GM12878 (cell line): ENCODE measurements around the gene AMPD3. TPM values are rescaled to one million over a fixed set of nuclear protein-coding genes. Genes with fewer than 3 reads are reported as not detected.

Source experiments
- ATAC-seq: fragments of 200-7000 bp; cut with Tn5 transposase; 3 replicates; pipeline ENCODE4 v1.9.1; 2020; ENCODE audit warnings: mild to moderate bottlenecking, moderate library complexity
- BruUV-seq: library from RNA; stranded (reverse); fragments of 400-500 nt; replicated peaks from 2 replicates; lab custom pipeline; 2021; lab: Mats Ljungman, UMichigan
- CTCF ChIA-PET: fragments of 300-600 bp; sonication (Branson Sonifier 250); formaldehyde crosslinking; extraction: SDS; loops from one replicate; lab custom pipeline; 2021; ENCODE audit warnings: inconsistent platforms; lab: Yijun Ruan, JAX
- POLR2A ChIA-PET: fragments of 350-600 bp; formaldehyde crosslinking; extraction: SDS; loops from one replicate; lab custom pipeline; 2021; ENCODE audit warnings: inconsistent platforms; lab: Charles Lee
- RAD21 ChIA-PET: fragments of 300-600 bp; sonication (Branson Sonifier 250); formaldehyde crosslinking; loops from one replicate; lab custom pipeline; 2023; ENCODE audit warnings: antibody characterized with exemption; ENCODE audit not compliant: unreplicated experiment; lab: Charles Lee
- SMC1A ChIA-PET: fragments of 300-600 bp; sonication (Branson Sonifier 250); formaldehyde crosslinking; loops from one replicate; lab custom pipeline; 2023; ENCODE audit not compliant: unreplicated experiment, uncharacterized antibody; lab: Charles Lee
- DNase-seq: peaks from one replicate; pipeline ENCODE4 v3.0.0-alpha.2; 2011; ENCODE audit warnings: low read depth, low spot score
- FAIRE-seq: peaks from 3 replicates; lab custom pipeline; 2011; peaks lifted over from hg19 to GRCh38; lab: Jason Lieb, UNC
- H2AFZ ChIP-seq: 2 replicates; pipeline ENCODE4 v1.6.0; 2011; ENCODE audit warnings: low read depth, low read length, control low read depth; ENCODE audit not compliant: control insufficient read depth
- H3K27ac ChIP-seq: 2 replicates; pipeline ENCODE4 v1.5.1; 2011; ENCODE audit warnings: control low read depth; ENCODE audit not compliant: control insufficient read depth, insufficient read depth
- H3K27me3 ChIP-seq, 2 experiments: replicated peaks in 1 of 2; 2 replicates each; pipeline versions ENCODE4 v1.6.0 to v1.6.1; 2011; ENCODE audit warnings: low read length in 1 of 2; ENCODE audit not compliant: control insufficient read depth in 2 of 2, insufficient read depth in 2 of 2
- H3K36me3 ChIP-seq, 2 experiments: 2 replicates each; pipeline ENCODE4 v1.5.1; 2011; ENCODE audit warnings: low read length in 1 of 2; ENCODE audit not compliant: control insufficient read depth in 2 of 2, insufficient read depth in 2 of 2
- H3K4me1 ChIP-seq: 2 replicates; pipeline ENCODE4 v1.6.1; 2011; ENCODE audit warnings: mild to moderate bottlenecking, low read length, moderate library complexity, mixed read lengths; ENCODE audit not compliant: control insufficient read depth, insufficient read depth
- H3K4me2 ChIP-seq: 2 replicates; pipeline ENCODE4 v1.6.0; 2011; ENCODE audit warnings: control low read depth; ENCODE audit not compliant: control insufficient read depth, insufficient read depth
- H3K4me3 ChIP-seq: fragments of 200-600 bp; sonication (generic); 2 replicates; pipeline ENCODE4 v1.5.1; 2016
- H3K79me2 ChIP-seq: 2 replicates; pipeline ENCODE4 v1.6.0; 2011; ENCODE audit warnings: low read length; ENCODE audit not compliant: control insufficient read depth, insufficient read depth
- H3K9ac ChIP-seq: 2 replicates; pipeline ENCODE4 v1.8.0; 2011; ENCODE audit warnings: low read length, control low read depth, mixed read lengths; ENCODE audit not compliant: control insufficient read depth, insufficient read depth
- H3K9me3 ChIP-seq: replicated peaks from 3 replicates; pipeline ENCODE4 v1.5.1; 2011; ENCODE audit warnings: mild to moderate bottlenecking, low read length; ENCODE audit not compliant: control insufficient read depth, insufficient read depth
- H4K20me1 ChIP-seq: 2 replicates; pipeline ENCODE4 v1.6.0; 2011; ENCODE audit not compliant: control insufficient read depth, insufficient read depth
- CUX1 ChIP-seq: IDR thresholded peaks from 2 replicates; pipeline ENCODE4 v1.6.1; 2012; ENCODE audit warnings: improper control_type of control experiment, low read depth, low read length; ENCODE audit not compliant: insufficient replicate concordance
- EP300 ChIP-seq, 2 experiments: fragments of 150-350 bp in 1 of 2; IDR thresholded peaks; 2 replicates each; pipeline ENCODE4 v1.6.1; 2011 to 2012; ENCODE audit warnings: low read depth in 2 of 2, low read length in 2 of 2, borderline replicate concordance in 1 of 2, improper control_type of control experiment in 1 of 2, inconsistent platforms in 1 of 2; ENCODE audit not compliant: control insufficient read depth in 1 of 2
- HDGF ChIP-seq: fragments of 450-650 bp; IDR thresholded peaks from 2 replicates; pipeline ENCODE4 v1.6.1; 2016; ENCODE audit warnings: antibody characterized with exemption
- IKZF1 ChIP-seq: fragments of 450-650 bp; conservative IDR thresholded peaks from 2 replicates; pipeline ENCODE4 v1.6.1; 2017; ENCODE audit warnings: antibody characterized with exemption, mild to moderate bottlenecking
- JUND ChIP-seq: IDR thresholded peaks from 2 replicates; pipeline ENCODE4 v1.6.1; 2012; ENCODE audit warnings: low read depth, mild to moderate bottlenecking, low read length, improper control_type of control experiment, moderate library complexity
- MTA3 ChIP-seq: IDR thresholded peaks from 2 replicates; pipeline ENCODE4 v1.6.1; 2012; ENCODE audit warnings: low read length, inconsistent platforms, borderline replicate concordance
- NBN ChIP-seq: fragments of 450-650 bp; IDR thresholded peaks from 2 replicates; pipeline ENCODE4 v1.6.1; 2016
- NKRF ChIP-seq: fragments of 450-650 bp; conservative IDR thresholded peaks from 2 replicates; pipeline ENCODE4 v1.6.1; 2017; ENCODE audit warnings: mild to moderate bottlenecking, moderate library complexity
- PKNOX1 ChIP-seq: fragments of 450-650 bp; IDR thresholded peaks from 2 replicates; pipeline ENCODE4 v1.6.1; 2016; ENCODE audit warnings: mild to moderate bottlenecking
- POLR2AphosphoS2 ChIP-seq: IDR thresholded peaks from 2 replicates; pipeline ENCODE4 v1.6.1; 2011; ENCODE audit warnings: low read depth, mild to moderate bottlenecking, low read length, improper control_type of control experiment, moderate library complexity
- POLR2AphosphoS5 ChIP-seq: IDR thresholded peaks from 2 replicates; pipeline ENCODE4 v1.6.1; 2011; ENCODE audit warnings: mild to moderate bottlenecking, low read length, inconsistent platforms
- RBBP5 ChIP-seq: fragments of 200-600 bp; sonication (generic); conservative IDR thresholded peaks from 2 replicates; pipeline ENCODE4 v1.6.1; 2016
- RELA ChIP-seq: fragments of 450-650 bp; IDR thresholded peaks from 2 replicates; pipeline ENCODE4 v1.8.0; 2014; ENCODE audit warnings: borderline replicate concordance; ENCODE audit not compliant: partially characterized antibody
- RFX5 ChIP-seq: IDR thresholded peaks from 2 replicates; pipeline ENCODE4 v1.6.1; 2011; ENCODE audit warnings: low read depth, low read length, improper control_type of control experiment
- ZNF24 ChIP-seq: fragments of 450-650 bp; IDR thresholded peaks from 2 replicates; pipeline ENCODE4 v1.6.1; 2017; ENCODE audit warnings: antibody characterized with exemption, mild to moderate bottlenecking
- in situ Hi-C: fragments of 300-500 bp; cut with MboI; formaldehyde crosslinking; loops from 9 replicates; pipeline ENCODE4 v1.14.3; 2018; ENCODE audit warnings: mixed read lengths
- intact Hi-C: fragments of 100-400 bp; cut with micrococcal nuclease; formaldehyde crosslinking; loops from one replicate; pipeline ENCODE4 v1.14.2; 2022; ENCODE audit not compliant: unreplicated experiment
- polyA plus RNA-seq, 11 experiments: library from polyadenylated mRNA; depleted of rRNA in 4 of 11; unstranded in 6 of 11; stranded (reverse) in 5 of 11; fragments of >200 nt; fragmentation: Nextera tagmentation in 4 of 11; fragmentation: Illumina TruSeq in 1 of 11; extraction: Ambion mirVana in 4 of 11; extraction: Trizol in 1 of 11; gene quantifications; 1 replicate in 1 of 11; 2 replicates in 10 of 11; pipeline versions ENCODE4 v1.2.1 to v1.2.3, GENCODE V29; 2011 to 2016; ENCODE audit warnings: inconsistent platforms in 2 of 11, missing spikeins in 2 of 11, low read depth in 1 of 11
- total RNA-seq, 4 experiments: library from RNA; depleted of rRNA in 3 of 4; stranded (reverse); fragments of >200 nt in 3 of 4; fragmentation: Illumina TruSeq in 1 of 4; extraction: Trizol in 1 of 4; gene quantifications; 2 replicates each; pipeline versions ENCODE4 v1.2.1 to v1.2.3, GENCODE V29; 2013 to 2021

AMPD3 gene
- total and polyA plus RNA-seq, 10 of the 15 experiments (the other 5 are each of a cell fraction or from before 2014, with no cell fraction given), result 5.6 to 28.6 (median 15.9) TPM

GRCh38 chr11:10457901-10458300, 2.8 kb downstream of the AMPD3 start:
- DNase-seq (no peak), ATAC-seq (no peak), FAIRE-seq (no peak)
- CTCF ChIA-PET, result interaction anchor here (1.1 to 7.0 kb wide), 7 partner anchors 17 to 306 kb away, joined by 3 to 69 read pairs (median 18); partner anchors contain the start of gene RNF141
- peaks cover 4% of the 10 kb centered on the region; the same call in 1 of the 2 replicates for H4K20me1 ChIP-seq
- peaks cover 48% of the 10 kb centered on the region for H3K4me1 ChIP-seq
- POLR2A ChIA-PET, result interaction anchor here (0.7 to 4.7 kb wide), 5 partner anchors 14 to 149 kb away, joined by 4 to 21 read pairs (median 9); partner anchors contain the start of gene RNF141
- H3K27ac ChIP-seq, result no peak overlapping the region; the same call in 1 of the 2 replicates
- H2AFZ ChIP-seq, result no peak overlapping the region
- H3K4me2 ChIP-seq, result peak overlapping the region; percentile 52
- intact Hi-C loops, result loop anchor here (2.0 to 5.0 kb wide), 4 partner anchors 31 to 294 kb away; partner anchors contain the start of genes CTR9 and RNF141
- BruUV-seq, result no TSS peak
- RAD21 ChIA-PET, result interaction anchor here (1.0 to 6.7 kb wide), 9 partner anchors 9 to 83 kb away, joined by 3 to 63 read pairs (median 6); partner anchors contain the start of gene RNF141
- no peak overlapping the region for H3K9ac ChIP-seq
- no peaks in the 10 kb centered on the region for H3K27me3 ChIP-seq
- no peaks in the 10 kb centered on the region for H3K36me3 ChIP-seq
- peaks cover 27% of the 10 kb centered on the region for H3K79me2 ChIP-seq
- SMC1A ChIA-PET, result interaction anchor here (0.7 to 5.4 kb wide), 12 partner anchors 12 to 198 kb away, joined by 3 to 42 read pairs (median 5); no protein-coding TSS in a partner anchor
- peak overlapping the region; percentile 66; the same call in 1 of the 2 replicates for H3K4me3 ChIP-seq
- in situ Hi-C loops, result no loop called here
- H3K9me3 ChIP-seq, result no peaks in the 10 kb centered on the region
- TF ChIP-seq ZNF24 (no peak), EP300 (IDR thresholded peaks at IDR 0.05; ENCODE audit: borderline replicate concordance in 1 of 2, control insufficient read depth in 1 of 2, low read depth in 2 of 2, low read length in 2 of 2) (no peak), RBBP5 (no peak), HDGF (no peak), MTA3 (no peak), CUX1 (no peak), NKRF (no peak), NBN (no peak), POLR2AphosphoS2 (no peak), IKZF1 (no peak), PKNOX1 (no peak), POLR2AphosphoS5 (no peak), JUND (no peak), RELA (no peak), RFX5 (no peak)
